HG03521 (cell line): Measurements from ENCODE around the gene IPP.
"Not testable (repeated sequence)": the region's sequence is repeated elsewhere in the genome, so short reads cannot be mapped to it uniquely, and the experiment has no call there.

Source experiments
- ATAC-seq: cut with Tn5 transposase; IDR thresholded peaks from one replicate; pipeline ENCODE4 v1.9.1; 2021; ENCODE audit warnings: mild to moderate bottlenecking, moderate library complexity; ENCODE audit not compliant: unreplicated experiment

IPP gene

GRCh38 chr1:45685308-45686014, 65.0 kb downstream of the IPP start:
- no peak for ATAC-seq

GRCh38 chr1:45684402-45684801, 66.1 kb downstream of the IPP start:
- no peak for ATAC-seq

DNA sequence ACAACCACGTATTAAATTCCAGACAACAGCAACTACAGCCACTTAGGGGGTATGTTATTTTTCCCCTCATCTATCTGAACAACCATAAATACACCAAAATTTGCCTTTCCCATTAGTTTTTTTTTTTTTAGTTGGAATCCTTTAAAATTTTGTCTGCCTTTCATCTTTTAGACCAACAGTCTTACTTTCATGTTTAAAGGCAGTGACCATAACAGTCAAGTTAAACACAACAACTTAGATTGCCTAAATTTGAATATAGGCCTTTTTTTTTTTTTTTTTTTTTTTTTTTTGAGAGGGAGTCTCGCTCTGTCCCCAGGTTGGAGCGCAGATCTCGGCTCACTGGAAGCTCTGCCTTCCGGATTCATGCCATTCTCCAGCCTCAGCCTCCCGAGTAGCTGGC, 67.5 kb downstream of the IPP start:
- no peak for ATAC-seq

GRCh38 chr1:45679123-45679522, 71.3 kb downstream of the IPP start:
- no peak for ATAC-seq

GRCh38 chr1:45678489-45678888, 72.0 kb downstream of the IPP start:
- ATAC-seq: no peak

DNA sequence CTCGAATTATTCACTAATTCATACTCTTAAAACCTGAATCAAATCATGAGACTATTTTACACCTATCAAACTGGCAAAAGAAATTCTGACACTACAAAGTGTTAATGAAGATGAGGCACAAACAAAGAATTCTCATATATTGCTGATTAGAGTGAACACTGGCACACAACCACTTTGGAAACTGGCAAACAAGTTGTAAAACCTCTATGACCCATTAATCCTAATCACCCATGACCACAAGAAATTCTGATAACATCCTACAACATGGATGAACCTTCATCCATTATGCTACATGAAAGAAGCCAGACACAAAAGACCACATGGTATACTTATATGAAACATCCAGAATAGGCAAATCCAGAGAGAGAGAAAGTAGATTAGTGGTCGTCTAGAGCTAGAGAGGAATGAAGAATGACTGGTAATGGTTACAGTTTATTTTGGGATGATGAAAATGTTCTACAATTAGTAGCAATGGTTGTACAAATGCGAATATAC, 72.7 kb downstream of the IPP start:
- ATAC-seq: no peak

- ATAC-seq: not testable (repeated sequence)
These were observed 73.9 kb downstream of the IPP start for GRCh38 chr1:45676553-45676952.

GRCh38 chr1:45674478-45674877, 76.0 kb downstream of the IPP start:
- ATAC-seq: no peak

- no peak for ATAC-seq
These were observed 76.5 kb downstream of the IPP start for GRCh38 chr1:45673956-45674355.

- no peak for ATAC-seq
These were observed 80.4 kb downstream of the IPP start for GRCh38 chr1:45669859-45670655.

DNA sequence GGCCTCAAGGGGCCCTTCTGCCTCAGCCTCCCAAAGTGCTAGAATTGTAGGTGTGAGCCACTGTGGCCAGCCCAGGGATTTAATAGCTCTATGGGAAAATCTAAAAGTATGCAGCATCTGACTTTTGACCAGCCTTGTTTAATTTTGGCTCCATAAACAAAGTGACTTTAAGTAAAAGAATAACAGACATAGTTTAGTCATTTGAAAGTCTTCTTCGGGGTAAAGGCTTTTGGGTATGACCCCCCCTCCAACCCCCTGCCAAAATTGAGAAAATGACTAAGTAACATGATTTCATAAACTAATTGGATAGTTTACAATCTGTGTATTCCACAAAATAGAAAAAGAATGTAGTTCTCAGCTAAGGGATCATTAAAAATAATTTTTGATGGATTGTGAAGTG, 81.1 kb downstream of the IPP start:
- no peak for ATAC-seq

GRCh38 chr1:45668526-45668925, 81.9 kb downstream of the IPP start:
- no peak for ATAC-seq

DNA sequence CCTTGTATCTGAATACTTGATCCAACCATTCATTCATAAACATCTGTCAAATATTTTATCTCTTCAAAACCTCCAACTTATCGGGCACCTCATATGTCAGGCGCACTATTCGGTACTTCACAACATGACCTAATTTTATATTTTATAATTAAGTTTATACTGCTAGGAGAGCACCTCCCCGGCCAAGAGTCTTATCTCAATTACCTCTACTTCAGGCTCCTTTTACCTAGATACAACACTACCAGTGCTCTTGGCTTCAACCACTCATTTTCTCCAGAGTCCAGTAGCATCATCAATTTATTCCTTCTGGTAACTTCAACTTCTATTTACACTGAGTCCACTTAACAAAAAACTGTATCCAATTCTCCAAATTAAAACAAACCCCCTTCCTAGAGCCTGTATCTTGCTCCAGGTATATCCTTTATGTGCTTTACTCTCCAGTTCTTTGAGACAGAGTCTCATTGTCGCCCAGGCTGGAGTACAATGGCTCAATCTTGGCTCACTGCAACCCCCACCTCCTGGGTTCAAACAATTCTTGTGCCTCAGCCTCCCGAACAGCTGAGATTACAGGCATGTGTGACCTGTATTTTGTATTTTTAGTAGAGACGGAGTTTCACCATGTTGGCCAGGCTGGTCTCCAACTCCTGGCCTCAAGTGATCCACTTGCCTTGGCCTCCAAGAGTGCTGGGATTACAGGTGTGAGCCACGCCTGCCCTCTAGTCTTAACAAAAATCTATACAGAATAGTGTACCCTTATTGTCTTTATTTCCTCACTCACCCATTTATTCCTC, 82.9 kb downstream of the IPP start:
- ATAC-seq: no peak

DNA sequence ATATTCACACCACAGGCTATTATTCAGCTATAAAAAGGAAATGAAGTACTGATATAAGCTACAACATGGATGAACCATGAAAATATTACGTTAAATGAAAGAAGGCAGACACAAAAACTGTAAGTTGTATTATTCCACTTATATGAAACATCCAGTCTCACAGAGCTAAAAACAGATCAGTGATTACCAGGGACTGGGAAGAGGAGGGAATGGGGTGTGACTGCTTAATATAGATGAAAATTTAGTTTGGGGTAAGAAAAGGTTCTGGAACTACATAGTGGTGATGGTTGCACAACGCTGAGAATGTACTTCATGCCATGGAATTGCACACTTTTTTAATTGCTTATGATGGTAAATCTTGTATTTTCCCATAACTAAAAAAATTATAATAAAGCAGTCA, 83.6 kb downstream of the IPP start:
- no peak for ATAC-seq

- ATAC-seq: no peak
These were observed 90.1 kb downstream of the IPP start for GRCh38 chr1:45660336-45660735.

DNA sequence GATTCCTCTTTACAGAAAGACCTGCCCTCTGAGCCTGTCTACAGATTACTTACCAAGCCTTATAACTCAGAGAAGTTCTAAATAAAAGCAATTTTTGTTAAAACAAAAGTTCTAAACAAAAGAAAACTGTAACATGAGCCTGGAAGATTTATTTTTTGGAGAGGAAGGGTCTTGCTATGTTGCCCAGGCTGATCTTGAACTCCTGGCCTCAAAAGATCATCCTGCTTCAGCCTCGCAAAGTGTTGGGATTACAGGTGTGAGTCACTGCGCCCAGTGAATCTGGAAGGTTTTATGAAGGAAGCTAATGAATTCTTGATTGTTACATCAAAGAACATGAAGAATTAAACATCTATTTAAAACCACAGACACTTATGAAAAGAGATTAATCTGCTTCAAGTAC, 91.2 kb downstream of the IPP start:
- ATAC-seq: no peak

- no peak for ATAC-seq
These were observed 92.3 kb downstream of the IPP start for GRCh38 chr1:45658171-45658570.

- no peak for ATAC-seq
These were observed 93.8 kb downstream of the IPP start for GRCh38 chr1:45656573-45657226.

- no peak for ATAC-seq
These were observed 95.7 kb downstream of the IPP start for GRCh38 chr1:45654540-45655280.
